Ishikawa (cell line): ENCODE data around the gene NRL.

ENCODE experiments used
- EGR1 ChIP-seq: IDR thresholded peaks from 2 replicates; pipeline ENCODE4 v1.6.1; 2012
- TAF1 ChIP-seq: IDR thresholded peaks from 2 replicates; pipeline ENCODE4 v1.6.1; 2012; ENCODE audit warnings: low read depth, mild to moderate bottlenecking

- peak; percentile 62 for TF ChIP-seq EGR1
- peak; percentile 73 for TF ChIP-seq TAF1
Observed at GRCh38 chr14:24113801-24114531, 783 bp downstream of the NRL start.
